GM19468 (cell line): Measurements from ENCODE around the gene CAMTA1.

ENCODE experiments used
- ATAC-seq: cut with Tn5 transposase; IDR thresholded peaks from one replicate; pipeline ENCODE4 v1.9.1; 2021; ENCODE audit warnings: mild to moderate bottlenecking, moderate library complexity, moderate number of reproducible peaks; ENCODE audit not compliant: unreplicated experiment; ENCODE audit errors: extremely low read depth

Gene CAMTA1

DNA sequence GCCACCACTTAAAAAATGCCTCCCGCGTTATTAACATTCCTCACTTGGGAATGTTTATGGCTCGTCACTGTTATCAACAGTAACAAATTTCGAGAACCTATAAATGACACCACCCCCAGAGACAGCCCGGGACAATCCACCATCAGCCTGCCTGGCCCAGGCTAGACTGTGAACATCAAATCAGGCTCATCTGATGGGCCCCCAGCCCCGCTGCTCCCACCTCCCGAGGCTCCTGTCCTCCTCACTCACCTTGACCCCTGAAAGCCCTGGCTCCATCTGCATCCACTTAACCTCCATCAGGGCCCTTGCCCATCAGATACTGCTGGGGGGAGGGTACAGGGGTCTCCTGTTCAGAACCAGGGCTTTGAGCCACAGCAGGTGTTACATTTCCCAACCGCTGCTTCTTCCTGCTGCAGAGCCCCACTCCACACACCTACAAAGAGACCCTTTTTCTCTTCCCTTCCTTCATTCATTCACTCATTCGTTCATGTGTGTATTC, 829.4 kb downstream of the CAMTA1 start:
- ATAC-seq: no peak

DNA sequence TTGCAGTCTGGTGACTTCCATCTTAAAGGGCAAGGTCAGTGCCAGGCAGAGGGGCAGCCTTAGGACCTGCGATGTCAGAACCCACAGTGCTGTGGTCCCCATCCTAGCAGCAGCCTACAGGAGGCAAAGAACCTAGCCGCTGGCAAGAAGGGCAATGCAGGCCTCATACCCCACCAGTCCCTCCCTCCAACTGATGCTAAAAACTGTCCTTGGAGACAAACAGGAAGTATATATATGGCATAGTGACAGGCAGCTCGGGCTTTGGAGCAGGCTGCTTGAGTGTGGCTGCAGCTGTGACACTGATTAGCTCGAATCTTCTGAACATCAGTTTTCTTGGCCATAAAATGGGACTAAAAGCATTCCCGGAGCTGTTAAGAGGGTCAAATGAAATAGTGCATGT, 829.9 kb downstream of the CAMTA1 start:
- no peak for ATAC-seq

DNA sequence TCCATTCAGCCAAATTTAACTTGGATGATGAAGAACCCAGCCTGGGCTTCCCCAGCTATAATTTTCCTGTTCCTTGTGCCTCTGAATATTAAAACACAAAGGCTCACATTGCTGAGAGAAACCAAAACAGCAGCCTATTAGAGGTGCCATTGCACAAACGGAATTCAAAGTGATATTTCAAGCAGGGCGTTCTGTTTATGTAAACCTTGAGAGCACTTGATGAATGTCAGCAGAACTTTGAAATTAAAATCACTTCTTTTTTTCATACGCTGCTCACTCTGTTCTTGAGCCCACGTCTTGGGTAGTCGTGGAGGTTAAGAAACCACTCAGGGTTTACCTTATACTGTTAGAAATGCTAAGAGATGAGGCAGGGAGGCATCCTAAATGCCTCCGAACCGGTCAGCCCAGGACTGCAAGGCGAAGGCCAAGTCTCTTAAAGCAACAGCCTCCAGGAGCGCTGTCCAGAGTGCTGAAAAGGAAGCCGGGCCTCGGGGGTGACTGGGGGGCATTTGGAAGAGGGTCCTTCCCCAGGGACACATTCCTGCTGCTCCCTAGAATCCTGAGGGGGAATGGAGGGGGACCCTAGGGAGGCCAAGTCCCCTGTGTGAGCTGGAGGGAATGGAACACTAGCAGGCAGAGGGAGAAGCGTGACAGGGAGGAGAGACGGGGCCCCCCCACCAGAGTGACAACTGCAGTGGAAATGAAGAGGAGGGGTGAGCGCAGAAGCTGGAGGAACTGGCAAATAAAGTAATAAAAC, 831.0 kb downstream of the CAMTA1 start:
- ATAC-seq: no peak

DNA sequence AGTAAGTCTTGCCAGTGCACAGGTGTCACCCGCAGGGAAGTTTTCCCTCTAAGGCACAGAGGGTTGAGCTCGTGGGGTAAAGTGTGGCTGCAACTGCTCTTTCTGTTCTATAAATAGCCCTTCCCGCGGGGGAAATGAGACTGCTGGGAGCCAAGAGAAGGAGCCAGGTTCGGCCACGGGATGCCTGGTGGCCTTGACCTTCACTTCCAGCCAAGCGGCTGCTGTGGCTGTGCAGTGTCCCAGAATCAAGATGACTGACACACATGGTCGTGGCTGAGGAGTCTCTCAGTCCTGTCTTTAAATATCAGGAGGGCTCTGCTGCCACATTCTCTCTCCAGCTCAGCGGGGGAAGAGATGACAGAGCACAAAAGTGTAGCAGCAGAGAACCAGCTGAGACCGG, 831.7 kb downstream of the CAMTA1 start:
- no peak for ATAC-seq

DNA sequence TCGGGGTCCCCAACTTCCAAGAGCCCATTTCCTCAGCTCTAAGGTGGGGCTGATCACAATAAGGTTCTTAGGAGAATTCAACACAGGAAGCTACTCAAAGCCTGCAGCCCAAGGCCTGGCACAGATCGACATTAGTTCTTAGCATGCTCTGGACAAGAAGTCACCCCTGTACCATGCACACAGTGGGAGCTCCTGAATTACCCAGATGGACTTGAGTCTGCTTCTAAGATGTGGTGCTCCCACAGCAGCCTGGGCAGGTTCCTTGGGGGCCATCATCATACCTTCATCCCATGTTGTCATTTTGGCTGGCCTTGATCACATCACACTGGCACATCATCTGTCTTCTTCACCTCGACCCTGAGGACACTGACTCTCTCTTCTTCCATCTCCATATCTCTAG, 832.6 kb downstream of the CAMTA1 start:
- no peak for ATAC-seq

DNA sequence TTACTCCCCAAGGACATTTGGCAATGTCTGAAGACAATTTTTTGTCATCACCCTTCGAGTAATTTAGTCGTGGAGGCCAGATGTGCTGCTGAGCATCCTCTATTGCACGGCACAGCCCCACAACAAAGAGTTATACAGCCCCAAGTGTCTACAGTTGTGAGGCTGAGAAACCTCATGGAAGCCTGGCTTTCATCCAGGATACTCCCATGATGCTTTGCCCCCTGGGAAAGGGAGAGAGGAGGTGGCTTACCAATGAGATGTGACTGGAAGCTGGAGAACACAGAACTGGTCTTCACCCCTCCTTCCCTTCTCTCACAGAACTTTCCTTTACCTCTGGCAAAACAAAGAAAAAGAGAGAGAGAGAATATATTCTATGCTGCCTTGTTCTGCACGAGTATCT, 834.9 kb downstream of the CAMTA1 start:
- no peak for ATAC-seq

DNA sequence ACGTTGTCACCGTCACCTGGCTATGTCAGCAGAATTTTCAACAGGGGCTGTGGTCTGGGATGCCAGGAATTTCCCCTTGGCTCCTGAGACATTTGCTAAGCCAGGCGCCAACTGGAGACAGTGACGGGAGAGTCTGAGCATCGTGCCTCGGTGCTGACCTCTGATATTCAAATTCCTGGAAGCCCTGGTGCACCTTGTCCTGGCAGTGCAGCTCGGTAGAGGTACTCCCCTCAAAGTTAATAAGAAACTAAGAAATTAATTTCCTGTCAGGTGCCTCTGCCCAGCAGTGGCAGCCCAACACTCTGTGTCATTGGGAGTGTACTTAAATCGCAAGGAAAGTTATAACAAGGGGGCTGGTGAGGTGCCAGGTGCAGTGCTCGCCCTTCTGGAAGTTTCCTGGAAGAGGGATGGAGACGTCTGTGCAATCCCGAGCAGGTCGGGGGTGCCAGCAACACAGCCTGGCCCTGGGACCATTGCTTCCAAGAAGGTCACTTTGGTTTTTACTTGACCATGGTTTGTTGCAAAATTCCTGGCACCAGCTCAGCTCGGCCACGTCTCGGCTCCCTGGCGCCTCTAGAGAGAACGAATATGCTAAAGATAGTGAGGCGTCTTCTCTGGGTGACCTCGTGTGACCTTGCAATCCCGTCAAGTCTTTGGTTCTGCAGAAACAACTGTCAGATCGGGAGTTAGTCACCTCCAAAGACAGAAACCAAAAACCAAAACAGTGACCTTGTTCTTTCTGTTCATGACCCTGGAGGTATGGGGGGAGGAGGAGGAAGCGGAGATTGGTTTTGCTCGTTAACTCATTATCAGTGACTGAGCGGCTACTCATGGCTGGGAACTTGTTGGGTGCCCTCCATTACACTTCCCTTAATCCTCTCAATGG, 836.3 kb downstream of the CAMTA1 start:
- no peak for ATAC-seq

DNA sequence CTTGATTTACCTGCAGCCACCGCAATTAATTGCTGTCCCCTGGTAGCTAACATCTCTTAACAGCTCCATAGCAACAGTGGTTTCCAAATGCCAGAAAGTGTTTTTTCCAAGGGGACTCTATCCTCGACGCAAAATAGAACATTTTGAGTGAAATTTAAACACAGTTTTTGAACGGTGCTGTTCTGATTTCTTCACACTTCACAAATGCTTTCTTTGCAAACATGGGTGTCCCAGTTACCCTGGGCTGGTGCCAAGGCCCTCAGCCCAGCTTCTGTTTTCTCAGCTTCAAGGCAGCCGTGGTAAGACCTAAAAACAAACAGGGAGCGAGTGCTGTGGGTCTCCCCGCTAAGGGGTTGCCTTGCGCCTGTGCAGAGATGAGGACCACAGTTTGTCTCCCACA, 838.6 kb downstream of the CAMTA1 start:
- ATAC-seq: no peak

DNA sequence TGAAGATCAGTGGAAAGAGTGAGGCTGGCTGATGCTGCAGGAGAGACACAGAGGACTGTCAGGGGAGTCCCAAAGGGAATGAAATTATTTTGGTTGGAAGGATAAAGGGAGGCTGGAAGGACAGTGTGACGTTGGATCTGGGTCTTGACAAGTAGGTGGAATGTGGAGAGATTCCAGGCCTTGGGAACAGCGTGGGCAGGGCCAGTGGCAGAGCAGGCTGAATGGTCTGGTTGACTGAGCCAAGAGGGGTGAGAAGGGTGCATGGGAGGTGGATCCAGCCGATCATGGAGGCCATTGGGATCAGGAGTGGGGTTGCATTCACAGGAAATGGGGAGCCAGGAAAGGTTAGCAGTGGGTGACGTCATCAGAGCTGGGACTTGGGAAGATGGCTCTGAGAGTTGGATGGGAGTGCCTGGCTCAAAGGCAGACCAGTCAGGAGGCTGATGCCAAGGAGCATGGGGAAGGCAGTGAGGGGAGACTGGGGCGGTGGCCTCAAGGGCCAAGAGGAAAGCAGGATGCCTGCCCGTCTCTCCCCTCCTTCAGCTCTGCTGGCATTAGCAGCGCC, 839.6 kb downstream of the CAMTA1 start:
- ATAC-seq: no peak

DNA sequence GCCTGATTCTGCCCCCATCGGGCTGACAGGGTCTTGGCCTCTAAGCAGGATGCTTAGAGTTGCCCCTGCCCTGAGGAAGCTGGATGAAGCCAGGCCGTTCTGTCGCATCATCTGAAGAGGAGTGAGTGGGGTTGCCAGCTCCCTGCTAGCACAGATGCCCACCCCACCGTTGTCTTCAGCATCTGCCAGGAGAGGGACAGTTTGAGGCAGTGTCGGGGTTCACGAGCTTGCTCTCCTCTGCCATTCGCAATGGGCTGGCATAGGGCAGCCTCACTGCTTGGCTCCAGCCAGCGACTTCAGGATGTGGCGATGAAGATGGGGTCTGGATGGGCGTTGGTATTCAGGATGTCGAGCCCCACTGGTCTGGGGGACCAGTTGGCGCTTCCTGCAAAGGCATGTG, 840.1 kb downstream of the CAMTA1 start:
- no peak for ATAC-seq

DNA sequence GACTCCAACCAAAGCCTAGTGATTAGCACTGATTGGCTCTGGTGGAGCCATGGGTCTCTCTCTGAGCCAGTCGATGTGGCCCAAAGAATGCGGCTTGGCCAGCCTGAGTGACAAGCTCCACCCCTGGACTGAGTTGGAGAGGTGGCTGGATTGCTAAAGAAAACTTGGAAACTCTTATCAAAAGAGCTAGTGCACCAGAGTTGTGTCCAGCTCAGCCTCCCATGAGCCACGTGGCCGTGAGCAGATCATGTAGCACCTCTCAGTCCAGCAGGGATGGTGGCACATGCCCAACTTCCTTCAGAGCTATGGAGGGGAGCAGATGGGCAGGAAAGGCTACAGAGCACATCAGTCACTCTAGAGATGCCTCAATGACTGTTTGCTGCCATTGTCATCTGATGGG, 843.0 kb downstream of the CAMTA1 start:
- no peak for ATAC-seq

DNA sequence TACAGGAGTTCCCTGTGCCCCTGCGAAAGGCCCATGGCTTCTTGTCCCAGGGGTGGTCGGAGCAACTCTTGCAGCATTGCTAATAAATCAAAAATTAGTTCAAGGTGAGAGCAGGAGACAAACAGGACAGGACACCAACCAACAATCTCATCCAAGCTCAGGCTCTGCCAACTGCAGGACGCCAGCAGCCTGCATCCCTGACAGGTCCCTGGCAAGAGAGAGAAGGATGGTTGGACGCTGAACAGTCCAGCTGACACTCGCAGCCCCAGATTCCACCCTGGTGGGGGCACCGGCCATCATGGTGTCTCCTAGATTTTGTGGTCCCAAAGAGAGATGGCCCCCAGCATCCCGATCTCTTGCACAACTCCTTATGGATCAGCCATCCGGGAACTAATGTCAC, 843.8 kb downstream of the CAMTA1 start:
- ATAC-seq: no peak

DNA sequence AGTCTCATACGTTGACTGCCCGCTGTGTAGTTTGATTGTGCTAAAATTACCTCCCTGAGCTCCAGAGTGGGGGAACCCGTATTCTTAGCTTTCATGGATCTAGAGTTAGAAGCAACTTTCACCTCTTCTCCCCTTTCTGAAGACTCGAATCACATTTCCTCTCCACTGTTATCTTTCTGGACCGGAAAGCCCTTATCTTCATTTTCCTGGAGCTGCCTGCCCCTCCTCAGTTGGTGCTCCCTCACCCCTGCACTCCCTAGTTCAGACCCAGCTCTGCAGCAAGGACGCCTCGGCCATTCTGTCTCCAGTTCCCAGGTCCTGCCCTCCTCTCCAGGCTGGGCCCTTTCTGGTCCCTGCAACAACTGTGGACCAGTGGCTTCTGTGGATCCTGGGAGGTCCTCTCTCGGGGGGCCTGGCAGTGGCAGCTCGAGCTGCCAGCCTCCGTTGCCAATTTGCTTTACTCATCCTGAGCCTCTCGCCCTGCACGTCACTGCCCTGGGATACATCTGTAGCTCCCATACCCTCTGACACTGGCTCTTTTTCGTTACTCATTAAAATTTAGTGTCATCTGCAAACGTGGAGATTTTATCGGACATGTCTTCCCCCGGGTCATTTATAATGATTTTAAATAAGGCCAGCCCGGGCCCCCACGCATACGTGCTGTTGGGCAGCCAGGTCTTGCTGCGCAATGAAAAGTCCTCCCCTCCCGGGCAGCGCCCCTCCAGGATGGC, 844.4 kb downstream of the CAMTA1 start:
- no peak for ATAC-seq

DNA sequence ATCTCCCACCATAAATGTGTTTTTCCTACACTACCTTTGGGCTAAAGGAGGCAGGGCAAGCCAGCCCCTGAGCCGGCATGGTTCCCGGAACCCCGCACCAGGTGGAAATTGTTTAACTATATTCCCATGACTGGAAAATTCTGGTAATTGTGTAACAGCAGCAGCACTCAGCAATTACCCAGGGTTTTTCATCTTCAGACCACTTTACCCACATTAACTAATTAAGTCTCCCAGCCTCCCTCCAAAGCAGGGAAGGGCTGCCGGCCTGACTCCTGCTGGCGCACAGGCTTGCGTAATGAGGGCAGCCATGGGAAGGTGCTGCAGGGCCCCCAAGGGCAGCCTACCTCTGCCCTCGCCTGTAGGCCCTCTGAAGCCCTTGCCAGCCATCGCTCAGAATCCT, 845.1 kb downstream of the CAMTA1 start:
- no peak for ATAC-seq

DNA sequence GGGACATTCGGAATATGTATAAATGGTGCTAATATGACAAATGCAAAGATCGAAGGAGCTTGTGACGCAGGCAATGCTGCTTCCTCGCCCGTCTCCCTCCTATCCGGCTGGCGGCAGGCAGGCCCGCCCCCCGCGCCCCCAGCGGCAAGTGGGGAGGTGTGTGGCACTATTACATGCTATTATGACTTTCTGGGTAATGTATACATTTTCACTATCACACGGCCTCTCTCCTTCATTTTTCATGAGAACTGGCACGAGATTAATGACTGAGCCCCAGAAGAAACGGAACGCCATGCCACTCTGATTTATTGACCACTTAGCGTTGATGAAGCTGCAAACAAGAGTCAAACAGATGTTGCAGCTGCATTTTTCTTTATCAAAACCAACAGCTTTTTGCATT, 846.9 kb downstream of the CAMTA1 start:
- ATAC-seq: no peak

DNA sequence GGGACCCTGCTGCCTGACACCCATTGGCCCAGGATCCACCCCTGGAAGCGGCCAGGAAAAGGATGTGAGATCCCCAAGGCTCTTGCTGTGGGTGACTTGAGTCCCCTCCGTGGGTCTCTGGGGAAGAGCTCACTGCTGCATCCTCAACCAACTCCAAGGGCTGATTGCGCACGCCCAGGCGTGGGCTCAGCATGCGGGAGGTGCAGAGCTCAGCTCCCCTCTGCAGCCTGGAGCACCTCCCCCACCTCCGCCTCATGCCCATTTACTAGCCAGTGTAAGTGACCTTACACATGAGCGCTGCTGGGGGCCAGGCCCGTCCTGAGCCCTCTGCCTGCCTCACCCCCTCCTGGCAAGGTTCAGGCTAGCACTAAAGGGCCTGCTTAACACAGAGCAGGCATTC, 847.4 kb downstream of the CAMTA1 start:
- ATAC-seq: no peak

DNA sequence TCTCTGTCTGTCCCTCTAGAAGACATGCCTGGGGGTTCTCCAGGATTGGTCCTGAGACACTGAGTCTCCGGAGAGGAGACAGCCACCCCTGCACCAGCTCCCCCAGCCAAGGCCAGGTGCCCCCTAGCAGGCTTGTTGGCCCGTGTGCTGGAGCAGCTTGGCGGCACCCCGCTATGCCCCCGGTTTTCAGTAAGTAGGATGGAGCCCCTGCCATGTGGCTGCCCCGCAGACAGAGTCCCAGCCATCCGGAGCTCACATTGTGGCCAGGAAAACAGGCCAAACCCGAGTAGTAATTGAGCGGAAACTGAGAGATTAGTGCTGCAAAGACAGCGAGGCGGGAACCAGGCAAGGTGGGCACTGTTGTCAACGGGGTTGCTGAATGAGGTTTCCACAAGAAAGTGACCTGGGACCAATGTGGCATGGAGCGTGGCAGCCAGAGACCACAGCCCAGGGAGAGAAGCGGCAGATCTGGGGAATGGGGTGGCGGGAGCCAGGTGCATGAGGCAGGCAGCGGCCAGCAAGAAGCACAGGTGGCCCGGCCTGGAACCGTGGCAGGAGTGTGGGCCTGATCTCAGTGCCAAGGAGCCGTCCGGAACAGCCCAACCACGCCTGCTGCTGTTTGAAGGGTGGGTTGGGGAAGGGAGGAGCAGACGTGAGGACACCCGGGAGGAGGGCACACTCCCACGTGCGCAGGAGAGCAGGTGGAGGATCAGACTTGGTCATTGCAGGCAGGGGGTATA, 848.4 kb downstream of the CAMTA1 start:
- no peak for ATAC-seq

DNA sequence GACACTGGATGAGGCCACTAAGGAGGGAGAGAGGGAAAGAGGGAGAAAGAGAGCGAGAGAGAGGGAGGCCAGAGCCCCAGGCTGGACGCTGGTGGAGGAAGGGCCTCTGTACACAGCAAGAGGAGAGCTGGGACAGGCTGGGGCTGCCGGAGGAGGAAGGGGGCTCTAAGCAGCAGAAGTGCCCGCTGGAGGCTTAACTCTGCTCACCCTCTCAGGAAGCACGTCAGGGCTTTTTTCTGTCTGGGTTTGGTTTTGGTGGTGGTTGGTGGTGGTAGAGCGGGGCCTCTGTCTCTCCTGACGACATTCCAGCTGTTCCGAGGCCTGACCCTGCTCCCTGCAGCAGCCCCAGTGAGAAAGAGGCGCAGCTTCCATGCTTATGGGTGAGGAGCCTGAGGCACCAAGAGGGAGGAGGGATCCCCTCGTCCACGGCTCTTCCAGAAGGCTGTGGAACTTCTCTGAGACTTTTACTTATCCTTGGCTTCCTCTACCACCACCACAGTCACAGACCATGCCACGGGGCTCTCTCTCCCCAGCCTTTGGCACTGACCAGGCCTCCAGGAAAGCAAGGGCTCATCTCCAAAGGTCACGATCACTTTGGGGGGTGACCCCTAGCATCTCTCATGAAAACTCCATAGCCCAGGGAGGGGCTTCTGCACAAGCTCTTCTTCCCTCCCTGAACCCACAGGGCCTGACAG, 849.4 kb downstream of the CAMTA1 start:
- ATAC-seq: no peak
